Hepatocyte (in vitro differentiated cells): Measurements from ENCODE around the gene INPP4B. TPM values are rescaled to one million over a fixed set of nuclear protein-coding genes. Genes with fewer than 3 reads are reported as not detected.

Experiments used
- DNase-seq: peaks from one replicate; pipeline ENCODE4 v3.0.0-alpha.2; 2016; ENCODE audit warnings: low spot score
- H2AFZ ChIP-seq: fragments of 200-600 bp; sonication (generic); 2 replicates; pipeline ENCODE4 v1.6.0; 2016; ENCODE audit warnings: antibody characterized with exemption, mild to moderate bottlenecking
- H3K27ac ChIP-seq: fragments of 200-600 bp; sonication (generic); 2 replicates; pipeline ENCODE4 v1.5.1; 2016; ENCODE audit warnings: mild to moderate bottlenecking
- H3K27me3 ChIP-seq: fragments of 200-600 bp; sonication (generic); 2 replicates; pipeline ENCODE4 v1.6.1; 2016
- H3K36me3 ChIP-seq: fragments of 200-600 bp; sonication (generic); replicated peaks from 2 replicates; pipeline ENCODE4 v1.5.1; 2016; ENCODE audit warnings: low read depth; ENCODE audit not compliant: insufficient read depth
- H3K4me1 ChIP-seq: fragments of 200-600 bp; sonication (generic); 2 replicates; pipeline ENCODE4 v1.5.1; 2016; ENCODE audit warnings: mild to moderate bottlenecking, moderate library complexity; ENCODE audit not compliant: insufficient read depth
- H3K4me2 ChIP-seq: fragments of 200-600 bp; sonication (generic); 2 replicates; pipeline ENCODE4 v1.6.0; 2016
- H3K4me3 ChIP-seq: fragments of 200-600 bp; sonication (generic); 2 replicates; pipeline ENCODE4 v1.5.1; 2016; ENCODE audit warnings: mild to moderate bottlenecking
- H3K79me2 ChIP-seq: fragments of 200-600 bp; sonication (generic); 2 replicates; pipeline ENCODE4 v1.6.0; 2017; ENCODE audit warnings: mild to moderate bottlenecking
- H3K9me2 ChIP-seq: fragments of 200-600 bp; sonication (generic); replicated peaks from 2 replicates; pipeline ENCODE4 v1.6.0; 2017; ENCODE audit warnings: mild to moderate bottlenecking; ENCODE audit not compliant: insufficient read depth
- H3K9me3 ChIP-seq: fragments of 200-600 bp; sonication (generic); 2 replicates; pipeline ENCODE4 v1.5.1; 2016; ENCODE audit warnings: low read depth, mild to moderate bottlenecking
- H4K20me1 ChIP-seq: fragments of 200-600 bp; sonication (generic); 2 replicates; pipeline ENCODE4 v1.6.0; 2016; ENCODE audit warnings: mild to moderate bottlenecking; ENCODE audit not compliant: insufficient read depth, poor library complexity, severe bottlenecking
- CTCF ChIP-seq: fragments of 200-600 bp; sonication (generic); IDR thresholded peaks from 2 replicates; pipeline ENCODE4 v1.5.1; 2016; ENCODE audit warnings: antibody characterized with exemption, mild to moderate bottlenecking; ENCODE audit not compliant: poor library complexity
- EZH2 ChIP-seq: fragments of 200-600 bp; sonication (generic); IDR thresholded peaks from 2 replicates; pipeline ENCODE4 v1.6.1; 2016; ENCODE audit warnings: antibody characterized with exemption, mild to moderate bottlenecking, borderline replicate concordance
- EZH2phosphoT487 ChIP-seq: fragments of 200-600 bp; sonication (generic); IDR thresholded peaks from one replicate; pipeline ENCODE4 v1.6.1; 2018; ENCODE audit warnings: antibody characterized with exemption, mild to moderate bottlenecking, low read depth, moderate library complexity; ENCODE audit not compliant: unreplicated experiment, severe bottlenecking
- WGBS: methylation state at CpG from one replicate; pipeline ENCODE4 v1.1.6; 2016; ENCODE audit warnings: low lambda C conversion rate; ENCODE audit errors: missing lambda C conversion rate; 5-methylcytosine and 5-hydroxymethylcytosine counted together
- polyA plus RNA-seq: library from polyadenylated mRNA; unstranded; fragments of >200 nt; fragmentation: Nextera tagmentation; extraction: Ambion mirVana; gene quantifications from 2 replicates; pipeline ENCODE4 v1.2.1, GENCODE V29; 2016
- total RNA-seq: library from RNA; depleted of rRNA; stranded (reverse); fragments of >200 nt; gene quantifications from 2 replicates; pipeline ENCODE4 v1.2.3, GENCODE V29; 2014

INPP4B gene
- total and polyA plus RNA-seq, 2 experiments from 2014 or later: 4.2 to 7.1 TPM

- Histone ChIP-seq H2AFZ (no peak overlapping the region), H3K4me2 (no peak overlapping the region), H3K9me3 (no peaks in the 10 kb centered on the region), H3K4me1 (no peaks in the 10 kb centered on the region), H3K9me2 (no peaks in the 10 kb centered on the region), H4K20me1 (no peaks in the 10 kb centered on the region), H3K4me3 (no peak overlapping the region), H3K27me3 (no peaks in the 10 kb centered on the region), H3K27ac (no peak overlapping the region), H3K36me3 (no peaks in the 10 kb centered on the region), H3K79me2 (no peaks in the 10 kb centered on the region)
- 37% methylated on average over 3 of the region's 3 CpGs for WGBS
- no peak for TF ChIP-seq EZH2
- no peak for TF ChIP-seq EZH2phosphoT487
- no peak for TF ChIP-seq CTCF
- no peak for DNase-seq
These were observed 801.8 kb downstream of the INPP4B start for GRCh38 chr4:142044271-142044670.

- Histone ChIP-seq H3K4me1 (no peaks in the 10 kb centered on the region), H3K9me2 (no peaks in the 10 kb centered on the region), H3K4me3 (no peak overlapping the region), H3K36me3 (no peaks in the 10 kb centered on the region), H3K4me2 (no peak overlapping the region), H2AFZ (no peak overlapping the region), H3K9me3 (no peaks in the 10 kb centered on the region), H3K27ac (no peak overlapping the region), H4K20me1 (no peaks in the 10 kb centered on the region), H3K27me3 (no peaks in the 10 kb centered on the region), H3K79me2 (no peaks in the 10 kb centered on the region)
- DNase-seq: no peak
- TF ChIP-seq EZH2phosphoT487 (no peak), CTCF (no peak), EZH2 (no peak)
These were observed 802.6 kb downstream of the INPP4B start for GRCh38 chr4:142043509-142043908.

- H3K36me3 ChIP-seq: no peaks in the 10 kb centered on the region
- no peak overlapping the region for H3K4me2 ChIP-seq
- 90% methylated on average over 1 of the region's 1 CpG for WGBS
- no peak overlapping the region for H3K4me3 ChIP-seq
- TF ChIP-seq EZH2 (no peak), CTCF (no peak), EZH2phosphoT487 (no peak)
- no peaks in the 10 kb centered on the region for H3K4me1 ChIP-seq
- H3K9me3 ChIP-seq: no peaks in the 10 kb centered on the region
- no peaks in the 10 kb centered on the region for H3K79me2 ChIP-seq
- H3K27ac ChIP-seq: no peak overlapping the region
- DNase-seq: no peak
- no peaks in the 10 kb centered on the region for H3K9me2 ChIP-seq
- H2AFZ ChIP-seq: no peak overlapping the region
- H4K20me1 ChIP-seq: no peaks in the 10 kb centered on the region
- H3K27me3 ChIP-seq: no peaks in the 10 kb centered on the region
These were observed 804.3 kb downstream of the INPP4B start for GRCh38 chr4:142041788-142042187.

- Histone ChIP-seq H3K9me2 (no peaks in the 10 kb centered on the region), H3K27ac (no peak overlapping the region), H4K20me1 (no peaks in the 10 kb centered on the region), H3K79me2 (no peaks in the 10 kb centered on the region), H3K4me2 (no peak overlapping the region), H3K9me3 (no peaks in the 10 kb centered on the region), H3K4me1 (no peaks in the 10 kb centered on the region), H3K36me3 (no peaks in the 10 kb centered on the region), H3K4me3 (no peak overlapping the region), H2AFZ (no peak overlapping the region), H3K27me3 (no peaks in the 10 kb centered on the region)
- TF ChIP-seq EZH2: no peak
- TF ChIP-seq EZH2phosphoT487: no peak
- no peak for DNase-seq
- WGBS: 46% methylated on average over 3 of the region's 3 CpGs
These were observed 806.1 kb downstream of the INPP4B start for GRCh38 chr4:142040043-142040442.
